HG03558 (cell line): ENCODE data around the gene DTNA.
"Not testable (repeated sequence)": the region's sequence is repeated elsewhere in the genome, so short reads cannot be mapped to it uniquely, and the experiment has no call there.

ENCODE experiments used
- ATAC-seq: cut with Tn5 transposase; IDR thresholded peaks from one replicate; pipeline ENCODE4 v1.9.1; 2021; ENCODE audit warnings: moderate number of reproducible peaks; ENCODE audit not compliant: unreplicated experiment; ENCODE audit errors: extremely low read depth

Gene DTNA

DNA sequence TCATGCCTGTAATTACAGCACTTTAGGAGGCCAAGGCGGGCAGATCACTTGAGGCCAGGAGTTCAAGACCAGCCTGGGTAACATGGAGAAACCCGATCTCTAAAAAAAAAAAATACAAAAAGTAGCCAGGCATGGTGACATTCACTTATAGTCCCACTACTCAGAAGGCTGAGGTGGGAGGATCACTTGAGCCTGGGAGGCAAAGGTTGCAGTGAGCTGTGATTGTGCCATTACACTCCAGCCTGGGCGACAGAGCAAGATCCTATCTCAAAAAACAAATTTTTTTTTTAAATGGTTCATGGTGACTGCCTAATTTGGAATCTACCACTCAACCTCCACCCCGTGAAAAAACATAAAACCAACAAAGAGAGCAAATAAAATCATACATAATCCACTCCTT is 212.5 kb downstream of the DTNA start:
- ATAC-seq, result not testable (repeated sequence)

DNA sequence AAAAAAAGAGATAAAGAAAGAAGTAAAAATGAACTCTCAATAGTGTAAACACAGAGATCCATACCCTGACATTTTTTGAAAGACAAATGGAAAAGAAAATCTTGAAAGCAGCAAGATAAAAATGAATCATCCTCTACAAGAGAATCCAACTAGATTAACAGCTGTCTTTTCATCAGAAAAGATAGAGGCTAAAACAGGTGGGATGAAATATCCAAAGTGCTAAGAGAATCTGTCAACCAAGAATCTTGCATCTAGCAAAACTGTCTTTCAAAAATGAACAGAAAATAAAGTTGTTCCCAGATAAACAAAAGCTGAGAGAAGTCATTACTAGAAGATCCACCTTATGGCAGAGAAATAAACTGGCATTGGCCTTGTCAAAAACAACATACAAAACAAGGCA is 213.8 kb downstream of the DTNA start:
- ATAC-seq, result no peak

DNA sequence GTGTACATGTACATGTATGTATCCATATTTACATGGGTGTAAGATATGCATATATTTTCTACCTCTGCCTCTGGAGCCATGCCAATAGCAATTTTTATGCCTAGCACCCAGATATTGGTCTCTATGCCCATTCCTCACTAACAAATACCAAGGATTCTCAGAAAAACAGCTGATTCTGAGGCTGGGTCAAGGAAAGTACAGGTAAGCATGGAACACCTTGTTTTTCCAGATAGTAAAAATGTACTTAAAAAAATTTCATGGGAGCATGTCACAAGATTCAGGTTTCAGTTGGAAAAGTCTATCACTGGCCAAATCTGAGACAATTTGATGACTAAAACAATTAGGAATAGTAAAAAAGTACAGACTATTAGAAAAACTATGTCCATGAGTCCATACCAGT is 216.6 kb downstream of the DTNA start:
- no peak for ATAC-seq

DNA sequence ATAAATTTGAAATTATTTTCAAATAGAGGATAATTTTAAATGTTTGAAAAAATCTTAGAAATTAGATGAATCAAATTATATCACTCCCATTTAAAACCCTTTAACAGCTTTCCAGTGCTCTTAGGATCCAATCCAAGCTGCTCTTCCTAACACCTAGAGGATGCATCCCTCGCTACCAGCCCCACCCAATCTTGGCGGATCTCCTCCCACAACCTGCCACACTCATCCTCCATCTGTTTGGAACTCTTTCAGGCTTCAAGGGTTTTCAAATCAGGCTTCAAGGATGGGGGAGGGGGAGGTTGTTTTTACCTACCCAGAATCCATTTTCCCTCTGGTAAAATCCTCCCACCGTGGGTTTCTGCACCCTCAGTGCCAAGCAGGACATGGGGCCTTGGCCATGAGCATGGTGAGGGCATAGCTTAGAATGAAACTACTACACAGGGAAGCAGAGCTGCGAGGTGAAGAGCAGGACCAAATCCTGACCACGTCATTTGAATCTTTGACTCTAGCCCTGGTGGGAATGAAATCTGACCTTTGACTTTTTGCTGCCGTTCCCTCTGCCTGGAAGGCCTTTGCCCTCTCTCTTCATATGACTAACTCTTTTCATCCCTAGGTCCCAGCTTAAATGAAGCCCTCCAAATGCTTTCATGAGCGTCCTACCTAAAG is 218.1 kb downstream of the DTNA start:
- no peak for ATAC-seq

DNA sequence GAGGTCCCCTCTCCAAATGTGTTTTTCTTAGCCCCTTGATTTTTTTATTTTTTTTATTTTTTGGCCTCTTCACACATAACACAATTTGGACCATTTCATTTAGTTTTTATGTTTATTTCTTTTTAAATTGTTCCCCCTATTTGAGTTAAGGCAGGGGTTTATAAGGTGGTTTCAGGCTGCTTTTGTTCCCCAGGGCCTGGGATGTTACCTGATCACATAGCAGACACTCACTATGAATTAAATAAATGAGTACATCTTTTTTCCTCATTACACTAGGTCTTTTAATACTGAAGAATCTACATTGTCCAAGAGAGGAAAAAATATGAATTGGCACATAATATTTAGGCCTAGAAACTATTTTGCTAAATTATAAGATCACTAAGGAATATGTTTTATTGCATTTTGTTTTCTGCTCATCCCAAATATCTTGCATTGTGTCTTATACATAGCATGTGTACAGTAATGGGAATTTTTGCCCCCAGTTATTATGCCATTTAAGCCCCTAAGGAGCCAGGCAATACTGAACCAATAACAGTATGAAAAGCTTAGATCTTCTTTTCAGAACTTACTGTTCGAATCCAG is 218.7 kb downstream of the DTNA start:
- ATAC-seq, result no peak

DNA sequence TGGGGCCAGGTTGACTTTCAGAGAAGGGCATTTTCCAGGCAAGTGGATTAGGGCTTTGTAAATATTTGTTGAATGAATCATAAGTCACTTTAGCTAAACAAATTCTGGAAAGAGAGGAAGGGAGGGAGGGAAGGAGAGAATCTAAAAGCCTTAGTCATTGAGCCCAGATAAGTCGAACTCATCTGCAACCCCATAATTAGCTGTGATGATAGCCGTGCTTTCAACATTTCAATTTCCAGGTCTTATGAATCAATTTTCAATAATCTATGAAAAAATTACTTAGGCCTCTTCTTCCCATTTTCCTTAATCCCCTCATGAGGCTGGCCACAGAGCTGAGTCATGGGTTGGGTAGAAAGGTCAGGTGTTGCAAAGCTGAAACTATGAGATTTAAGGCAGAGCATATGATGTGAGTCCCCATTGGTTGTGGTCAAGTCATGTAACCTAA is 219.3 kb downstream of the DTNA start:
- no peak for ATAC-seq

DNA sequence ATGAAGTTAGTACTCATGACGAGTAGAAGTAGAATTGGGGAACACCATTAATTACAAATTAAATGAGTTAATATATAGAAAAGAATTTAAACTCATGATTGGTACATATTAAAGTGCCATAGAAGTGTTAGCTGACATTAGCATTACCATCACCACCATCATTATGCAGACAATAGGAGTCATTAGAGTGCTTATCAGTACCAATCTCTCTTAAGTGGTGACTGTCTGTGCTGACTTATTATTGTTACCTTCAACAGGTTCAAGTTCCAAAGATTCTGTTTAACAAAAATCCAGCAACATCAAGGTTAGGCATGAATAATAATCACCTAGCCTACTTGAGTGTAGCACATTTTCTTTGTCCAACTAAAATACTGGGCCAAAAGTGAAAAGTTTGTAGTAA is 222.3 kb downstream of the DTNA start:
- ATAC-seq, result no peak

DNA sequence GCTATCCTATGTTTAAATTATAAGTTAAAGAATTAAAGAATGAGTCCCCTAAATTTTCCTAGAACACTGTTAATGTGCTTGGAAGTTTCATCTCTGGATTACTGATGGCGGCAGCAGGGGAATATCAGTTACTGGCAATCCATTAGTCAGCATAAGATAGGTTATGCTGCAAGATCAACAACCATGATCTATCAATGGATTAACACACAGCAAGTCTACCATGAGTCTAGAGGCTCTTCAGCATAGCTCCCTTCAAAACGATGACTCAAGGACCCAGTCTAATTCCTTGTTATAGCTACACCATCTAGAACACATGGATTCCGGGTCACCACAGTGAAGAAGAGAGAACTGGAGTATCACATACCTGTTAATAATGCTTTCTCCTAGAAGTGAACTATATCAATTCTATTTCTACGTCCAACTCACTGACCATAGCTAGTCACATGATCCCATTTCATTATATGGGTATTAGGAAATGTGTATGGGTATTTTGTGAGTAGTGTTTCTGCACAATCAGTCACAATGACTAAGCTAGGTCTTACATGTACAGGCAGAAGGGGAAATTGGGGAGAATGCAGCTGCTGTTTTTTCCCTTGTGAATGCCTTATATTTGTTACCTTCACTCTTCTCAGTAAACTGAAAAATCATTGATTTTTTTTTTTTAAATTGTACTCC is 222.8 kb downstream of the DTNA start:
- no peak for ATAC-seq

DNA sequence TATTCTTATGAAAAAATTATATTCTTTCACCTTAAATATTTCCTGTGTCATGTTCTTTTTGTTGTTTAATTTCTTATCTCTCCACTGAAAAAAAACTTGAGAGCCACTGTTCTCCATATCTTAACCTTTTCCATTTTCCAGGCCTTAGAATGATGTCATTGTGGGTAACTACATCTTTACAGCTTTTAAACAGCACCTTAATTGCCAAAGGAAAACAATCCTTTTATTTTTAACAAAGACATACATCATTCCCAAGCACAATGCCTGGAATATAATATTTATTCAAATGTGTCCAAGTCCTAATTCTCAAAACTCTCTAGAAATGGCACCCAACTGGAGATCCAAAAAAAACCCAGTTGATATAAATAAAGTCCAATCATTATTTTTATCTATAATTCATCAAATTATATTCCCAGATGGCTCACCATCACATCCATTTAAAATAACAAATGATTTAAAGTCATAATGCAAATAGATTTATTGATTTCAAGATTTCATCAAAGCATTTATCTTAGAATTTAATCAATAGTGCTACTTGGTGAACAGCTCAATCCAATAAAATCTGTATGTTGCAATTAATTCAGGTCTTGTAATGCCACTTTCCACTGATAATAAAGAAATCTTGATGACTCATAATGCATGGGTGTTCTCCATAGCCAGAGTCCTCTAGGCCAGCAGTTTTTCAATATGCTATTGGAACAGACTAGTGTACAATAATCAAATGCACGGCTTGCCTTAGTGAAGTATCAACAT is 224.0 kb downstream of the DTNA start:
- ATAC-seq, result no peak

DNA sequence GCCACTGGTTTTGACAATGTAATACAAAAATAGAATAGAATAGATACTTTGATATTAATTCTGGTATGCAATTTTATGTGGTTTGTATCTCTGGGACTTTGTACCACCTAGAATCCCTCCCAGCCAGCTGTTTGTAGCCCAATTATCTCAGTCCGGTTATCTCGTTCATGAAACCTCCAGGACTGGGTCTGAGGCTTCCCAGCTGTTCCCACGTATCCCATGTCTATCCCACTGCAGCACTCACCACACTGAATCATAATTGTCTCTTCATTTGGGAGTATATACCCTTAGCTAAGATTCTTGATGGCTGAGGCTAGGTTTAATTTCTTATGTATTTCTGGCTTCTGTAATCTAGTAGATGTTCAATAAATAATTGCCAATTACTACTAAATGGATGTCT is 226.7 kb downstream of the DTNA start:
- no peak for ATAC-seq

DNA sequence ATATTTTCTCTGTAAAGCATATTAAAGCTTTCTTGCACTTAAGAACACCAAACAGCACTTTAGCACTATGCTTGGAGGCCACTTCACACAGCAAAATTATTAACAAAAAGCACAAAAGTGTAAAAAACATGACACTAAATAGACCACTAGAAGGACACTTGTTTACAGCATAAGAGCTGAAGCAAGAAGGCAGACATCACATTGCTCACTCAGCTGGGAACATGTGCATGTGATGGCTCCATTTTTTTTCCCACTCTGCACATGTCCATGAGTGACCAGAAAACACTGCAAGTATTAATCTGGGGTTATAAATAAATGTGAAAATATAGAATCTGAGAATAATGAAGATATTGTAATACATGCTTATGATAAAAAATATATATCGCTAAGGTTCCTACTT is 228.0 kb downstream of the DTNA start:
- no peak for ATAC-seq
